Measurements from ENCODE around the gene RAI14.
"Not testable (repeated sequence)": the region's sequence is repeated elsewhere in the genome, so short reads cannot be mapped to it uniquely, and the experiment has no call there.

RAI14 gene

DNA sequence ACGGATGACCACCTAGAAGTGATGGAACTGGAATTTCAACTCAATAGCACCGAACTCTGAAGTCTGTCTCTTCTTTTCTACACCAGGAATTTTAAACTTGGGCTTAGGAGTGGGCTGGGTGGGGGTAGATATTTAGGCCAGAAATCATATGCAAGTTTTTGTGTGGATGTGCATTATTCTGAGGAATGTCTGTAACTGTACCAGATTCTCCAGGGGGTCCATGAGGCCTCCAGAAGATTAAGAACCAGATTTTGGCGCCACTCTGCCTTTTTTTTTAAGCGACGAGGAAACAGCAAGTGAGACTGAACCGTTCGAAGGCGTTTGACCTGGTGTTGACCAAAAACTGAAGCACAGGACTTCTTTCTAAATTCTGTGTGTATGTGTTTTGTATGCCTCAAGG is 94.1 kb downstream of the RAI14 start:
- DNase-seq (ENCODE audit: low read depth, low spot score), result no peak
- no peak overlapping the region for H3K4me3 ChIP-seq (ENCODE audit: low read length)

DNA sequence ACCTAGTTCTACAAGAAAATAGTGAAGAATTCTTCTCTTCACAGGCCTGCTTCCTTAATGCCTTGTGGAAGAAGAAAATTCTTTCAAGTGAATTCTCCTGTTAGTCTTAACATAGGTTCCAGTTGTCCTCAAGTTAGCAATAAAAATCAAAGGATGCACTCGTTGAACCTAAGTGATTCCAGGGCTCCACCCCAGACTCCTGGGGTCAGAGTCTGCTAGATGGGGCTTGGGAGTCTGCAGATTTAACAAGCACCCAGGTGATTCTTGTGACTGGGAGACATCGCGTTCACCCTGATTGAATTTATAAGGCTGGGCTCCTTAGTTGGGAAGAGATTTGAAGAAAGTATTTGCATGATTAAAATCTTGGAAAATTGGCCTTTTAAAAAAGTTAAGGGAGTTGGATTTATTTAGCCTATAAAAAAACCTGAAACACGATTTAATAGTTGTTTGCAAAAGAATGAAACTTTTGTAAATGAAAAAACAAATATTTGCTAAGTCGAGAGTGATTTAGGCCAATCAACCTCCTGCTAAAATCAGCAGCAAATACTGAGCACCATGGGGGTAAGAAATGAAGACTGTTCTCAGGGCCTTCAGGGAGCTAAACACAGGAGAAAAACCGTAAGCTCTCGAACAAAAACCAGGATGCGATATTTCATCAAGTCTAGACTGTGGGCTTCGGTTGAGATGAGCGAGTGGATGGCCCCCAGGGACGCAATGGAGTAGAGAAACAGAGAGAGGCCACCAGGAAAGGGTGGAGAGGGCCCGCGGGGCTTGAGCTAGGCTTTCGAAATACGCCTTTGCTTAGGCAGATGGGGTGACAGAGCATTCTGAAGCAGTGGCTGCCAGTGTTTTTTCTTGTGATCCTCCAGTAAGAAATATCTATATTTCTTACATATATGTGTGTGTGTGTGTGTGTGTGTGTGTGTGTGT is 95.9 kb downstream of the RAI14 start:
- no peak overlapping the region for H3K4me3 ChIP-seq (ENCODE audit: low read length)
- DNase-seq (ENCODE audit: low read depth, low spot score), result no peak

DNA sequence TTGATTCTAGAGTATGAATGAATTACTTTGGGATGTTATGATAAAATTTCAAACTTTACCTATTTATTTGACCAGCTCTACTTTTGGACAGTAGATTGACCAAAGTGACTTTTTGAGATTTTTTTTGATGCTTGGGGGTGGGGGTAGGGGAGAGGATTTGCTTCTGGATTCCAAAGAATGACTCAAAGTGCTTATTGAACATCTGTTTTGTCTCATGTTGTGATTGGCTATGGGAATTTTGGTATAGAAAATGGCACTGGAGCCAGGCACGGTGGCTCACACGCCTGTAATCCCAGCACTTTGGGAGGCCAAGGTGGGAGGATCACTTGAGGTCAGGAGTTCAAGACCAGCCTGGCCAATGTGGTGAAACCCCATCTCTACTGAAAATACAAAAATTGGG is 97.1 kb downstream of the RAI14 start:
- not testable (repeated sequence) for H3K4me3 ChIP-seq (ENCODE audit: low read length); DNase-seq (ENCODE audit: low read depth, low spot score)

DNA sequence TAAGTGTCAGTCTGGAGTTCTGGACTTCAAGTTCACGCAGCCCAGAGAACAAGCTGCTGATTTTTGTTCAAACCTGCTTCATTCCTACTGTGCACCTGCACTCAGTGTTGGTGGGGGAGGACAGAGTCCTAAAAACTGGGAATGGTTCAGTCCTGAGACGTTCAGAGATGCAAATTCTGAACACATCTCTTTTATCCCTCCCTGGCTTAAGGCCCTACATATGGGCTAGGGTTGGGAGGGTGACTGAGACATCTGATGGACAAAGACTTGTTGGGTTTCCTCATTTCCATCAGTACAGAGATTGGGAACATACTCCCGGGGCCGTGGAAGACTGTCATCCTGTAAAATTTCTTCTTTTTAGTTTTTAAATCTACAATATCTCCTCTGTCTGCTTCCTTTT is 99.8 kb downstream of the RAI14 start:
- no peak for DNase-seq (ENCODE audit: low read depth, low spot score)
- H3K4me3 ChIP-seq (ENCODE audit: low read length), result no peak overlapping the region

DNA sequence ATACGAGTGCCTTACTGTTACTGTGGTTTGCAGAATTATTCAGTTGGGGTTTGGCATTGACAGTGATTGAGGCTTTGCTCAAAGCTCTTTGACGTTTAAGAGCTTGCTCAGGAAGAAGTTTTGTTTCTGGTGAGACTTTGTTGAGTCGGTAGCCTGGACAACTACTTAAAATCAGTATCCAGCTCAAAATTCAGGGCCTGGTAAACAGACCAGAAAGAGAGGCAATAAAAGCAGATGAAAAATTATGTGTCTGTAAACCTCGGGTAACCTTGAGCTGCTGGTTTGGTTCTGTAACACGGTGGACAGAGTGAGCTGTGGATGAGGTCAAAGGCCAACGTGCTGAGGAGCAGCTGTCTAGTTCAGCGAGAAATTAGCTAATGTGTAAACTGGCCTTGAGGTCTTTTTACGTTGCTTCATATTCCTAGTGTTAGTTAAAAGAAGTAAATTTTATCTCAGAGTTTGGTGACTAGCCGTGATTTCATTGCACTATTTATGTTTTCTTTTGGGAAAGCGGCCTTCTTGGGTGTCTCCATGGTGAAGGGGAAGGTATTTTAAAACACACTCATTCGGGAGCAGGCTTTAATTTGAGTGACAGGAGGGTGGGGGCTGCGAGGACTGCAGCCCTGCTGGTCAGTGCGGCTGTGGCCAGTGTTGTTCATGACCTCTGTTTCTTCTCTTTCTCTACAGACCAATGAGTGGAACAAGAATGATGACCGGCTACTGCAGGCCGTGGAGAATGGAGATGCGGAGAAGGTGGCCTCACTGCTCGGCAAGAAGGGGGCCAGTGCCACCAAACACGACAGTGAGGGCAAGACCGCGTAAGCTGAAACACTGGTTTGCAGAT is 100.9 kb downstream of the RAI14 start:
- no peak for DNase-seq (ENCODE audit: low read depth, low spot score)
- H3K4me3 ChIP-seq (ENCODE audit: low read length), result no peak overlapping the region

DNA sequence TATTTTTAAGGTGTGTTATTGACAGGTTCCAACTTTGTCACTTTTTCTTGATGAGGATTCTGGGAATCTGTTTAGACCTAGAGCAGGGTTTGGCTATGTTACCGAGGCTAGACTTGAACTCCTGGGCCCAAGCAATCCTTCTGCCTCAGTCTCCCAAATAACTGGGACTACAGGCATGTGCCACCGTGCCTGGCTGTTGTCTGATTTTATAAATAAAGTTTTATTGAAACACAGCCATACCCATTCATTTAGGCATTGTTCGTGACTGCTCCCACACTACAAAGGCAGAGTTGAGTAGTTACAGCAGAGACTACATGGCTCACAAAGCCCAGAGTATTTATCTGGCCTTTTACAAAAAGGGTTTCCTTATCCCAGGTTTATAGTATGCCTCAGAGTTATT is 102.4 kb downstream of the RAI14 start:
- no peak overlapping the region for H3K4me3 ChIP-seq (ENCODE audit: low read length)
- DNase-seq (ENCODE audit: low read depth, low spot score), result no peak

DNA sequence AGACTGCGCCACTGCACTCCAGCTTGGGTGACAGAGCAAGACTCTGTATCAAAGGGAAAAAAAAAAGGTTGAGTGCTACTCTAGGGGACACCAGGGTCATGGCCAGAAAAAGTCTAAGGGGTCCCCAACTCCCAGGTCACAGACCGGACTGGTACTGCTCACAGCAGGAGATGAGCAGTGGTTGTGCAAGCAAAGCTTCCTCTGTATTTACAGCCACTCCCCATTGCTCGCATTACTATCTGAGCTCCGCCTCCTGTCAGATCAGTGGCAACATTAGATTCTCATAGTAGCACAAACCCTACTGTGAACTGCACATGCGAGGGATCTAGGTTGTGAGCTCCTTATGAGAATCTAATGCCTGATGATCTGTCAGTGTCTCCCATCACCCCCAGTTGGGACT is 103.1 kb downstream of the RAI14 start:
- not testable (repeated sequence) for H3K4me3 ChIP-seq (ENCODE audit: low read length); DNase-seq (ENCODE audit: low read depth, low spot score)

DNA sequence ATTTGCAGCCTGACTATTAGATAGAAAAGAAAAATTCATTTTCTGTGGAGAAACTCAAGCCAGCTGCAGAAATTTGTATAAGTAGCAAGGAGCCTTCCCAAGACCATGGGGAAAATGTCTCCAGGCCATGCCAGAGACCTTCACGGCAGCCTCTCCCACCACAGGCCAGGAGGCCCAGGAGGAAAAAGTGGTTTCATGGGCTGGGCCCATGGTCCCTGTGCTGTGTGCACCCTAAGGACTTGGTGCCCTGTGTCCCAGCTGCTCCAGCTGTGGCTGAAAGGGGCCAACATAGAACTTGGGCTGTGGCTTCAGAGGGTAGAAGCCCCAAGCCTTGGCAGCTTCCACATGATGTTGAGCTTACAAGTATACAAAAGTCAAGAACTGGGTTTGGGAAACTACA is 109.5 kb downstream of the RAI14 start:
- H3K4me3 ChIP-seq (ENCODE audit: low read length), result no peak overlapping the region
- no peak for DNase-seq (ENCODE audit: low read depth, low spot score)

DNA sequence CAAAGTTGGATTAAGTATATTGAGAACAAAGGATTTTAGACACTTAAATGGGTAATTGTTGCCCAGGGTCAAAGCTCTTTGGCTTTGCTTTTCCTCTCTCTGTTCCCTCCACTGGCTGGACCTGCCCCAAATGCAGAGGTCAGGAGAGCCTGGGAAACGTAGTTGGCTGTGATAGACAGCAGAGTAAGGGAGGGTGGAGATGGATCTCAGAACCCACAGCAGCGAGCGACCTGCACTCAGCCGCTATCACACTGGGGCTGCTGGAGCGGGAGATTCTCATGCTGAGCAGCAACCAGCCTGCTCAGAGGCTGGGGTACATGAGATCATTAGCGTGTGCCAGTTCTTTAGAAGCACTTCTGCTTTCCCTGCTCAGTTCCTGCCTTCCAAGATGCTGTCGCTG is 111.1 kb downstream of the RAI14 start:
- no peak for DNase-seq (ENCODE audit: low read depth, low spot score)
- no peak overlapping the region for H3K4me3 ChIP-seq (ENCODE audit: low read length)

DNA sequence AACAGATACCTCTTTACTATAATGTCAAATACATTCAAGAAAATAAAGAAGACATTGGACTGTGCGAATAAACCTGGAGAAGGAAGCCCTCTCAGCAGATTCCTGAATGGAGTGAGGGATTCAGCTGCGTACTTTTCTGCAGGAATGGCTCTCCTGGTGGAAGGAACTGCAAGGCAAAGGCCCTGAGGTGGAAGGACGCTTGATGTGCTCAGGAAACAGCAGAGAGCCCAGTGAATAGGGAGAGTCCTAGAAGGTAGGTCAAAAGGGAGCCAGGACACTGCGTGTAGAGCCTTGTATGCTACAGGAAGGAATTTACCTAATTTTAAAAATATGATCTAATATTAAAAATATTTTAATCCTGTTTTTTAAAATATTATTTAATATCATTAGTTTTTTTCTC is 114.4 kb downstream of the RAI14 start:
- no peak for DNase-seq (ENCODE audit: low read depth, low spot score)
- no peak overlapping the region for H3K4me3 ChIP-seq (ENCODE audit: low read length)

DNA sequence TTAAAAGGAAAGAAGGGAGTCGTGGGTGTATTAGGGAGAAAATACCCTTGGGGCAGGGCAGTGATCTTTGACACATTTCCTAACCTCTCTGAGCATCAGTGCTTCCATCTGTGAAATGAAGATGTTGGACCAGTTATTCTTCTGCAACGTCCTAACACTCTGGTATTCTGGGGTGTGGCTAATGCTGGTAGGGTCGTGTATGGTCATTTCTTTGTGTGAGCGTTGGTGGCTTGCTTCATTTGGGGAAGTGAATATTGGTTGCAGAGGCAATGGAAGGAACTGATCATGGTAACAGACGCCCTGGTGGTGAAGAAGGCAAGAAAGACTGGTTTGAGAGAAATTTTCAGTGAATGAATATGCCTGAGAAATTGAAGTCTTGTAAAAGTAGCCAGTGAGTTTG is 114.9 kb downstream of the RAI14 start:
- H3K4me3 ChIP-seq (ENCODE audit: low read length), result no peak overlapping the region
- DNase-seq (ENCODE audit: low read depth, low spot score), result no peak

DNA sequence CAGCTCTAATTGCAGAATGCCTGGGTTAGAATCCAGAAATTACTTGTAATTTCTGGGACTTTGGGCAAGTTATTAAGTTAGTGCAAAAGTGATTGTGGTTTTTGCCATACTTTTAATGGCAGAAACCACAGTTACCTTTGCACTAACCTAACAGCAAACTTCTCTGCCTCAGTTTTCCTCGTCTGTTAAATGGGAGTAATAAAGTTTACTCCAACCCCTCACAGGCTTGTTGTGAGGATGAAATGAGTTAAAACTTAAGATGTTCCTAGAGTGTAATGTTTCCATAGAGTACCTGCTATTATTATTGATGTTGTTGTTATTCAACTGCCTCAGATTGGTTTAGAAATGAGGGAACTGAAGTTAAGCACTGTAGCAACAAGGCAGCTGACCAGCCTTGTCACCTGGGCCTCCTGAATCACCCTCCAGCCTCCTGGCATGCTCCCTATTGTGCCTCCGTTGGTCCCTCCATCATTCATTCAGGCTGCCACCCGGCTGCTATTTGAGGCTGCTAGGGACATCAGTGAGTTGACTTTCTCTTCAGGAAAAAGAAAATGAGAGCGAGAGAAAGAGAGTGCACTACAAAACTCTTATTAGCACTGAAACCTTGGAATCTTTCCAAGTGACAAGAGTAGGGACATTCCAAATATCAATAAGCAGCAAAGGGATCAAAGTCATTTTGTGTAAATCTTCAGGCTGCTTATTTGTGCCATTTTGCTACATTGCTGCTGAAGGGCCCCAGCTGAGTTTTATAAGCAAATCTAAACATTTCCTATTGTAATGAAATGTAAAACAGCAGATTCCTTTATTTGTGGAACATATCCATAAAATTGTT is 116.4 kb downstream of the RAI14 start:
- no peak overlapping the region for H3K4me3 ChIP-seq (ENCODE audit: low read length)
- DNase-seq (ENCODE audit: low read depth, low spot score), result no peak

DNA sequence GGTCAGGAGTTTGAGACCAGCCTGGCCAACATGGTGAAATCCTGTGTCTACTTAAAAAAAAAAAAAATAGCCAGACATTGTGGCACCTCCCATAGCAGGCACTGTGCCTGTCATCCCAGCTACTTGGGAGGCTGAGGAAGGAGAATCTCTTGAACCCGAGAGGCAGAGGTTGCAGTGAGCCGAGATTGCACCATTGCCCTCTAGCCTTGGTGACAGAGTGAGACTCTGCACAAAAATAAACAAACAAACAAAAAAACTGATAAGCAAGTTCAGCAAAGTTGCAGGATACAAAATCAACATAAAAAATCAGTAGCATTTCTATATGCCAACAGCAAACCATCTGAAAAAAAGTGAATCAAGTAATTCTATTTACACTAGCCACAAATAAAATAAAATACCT is 118.0 kb downstream of the RAI14 start:
- no peak overlapping the region for H3K4me3 ChIP-seq (ENCODE audit: low read length)
- no peak for DNase-seq (ENCODE audit: low read depth, low spot score)

DNA sequence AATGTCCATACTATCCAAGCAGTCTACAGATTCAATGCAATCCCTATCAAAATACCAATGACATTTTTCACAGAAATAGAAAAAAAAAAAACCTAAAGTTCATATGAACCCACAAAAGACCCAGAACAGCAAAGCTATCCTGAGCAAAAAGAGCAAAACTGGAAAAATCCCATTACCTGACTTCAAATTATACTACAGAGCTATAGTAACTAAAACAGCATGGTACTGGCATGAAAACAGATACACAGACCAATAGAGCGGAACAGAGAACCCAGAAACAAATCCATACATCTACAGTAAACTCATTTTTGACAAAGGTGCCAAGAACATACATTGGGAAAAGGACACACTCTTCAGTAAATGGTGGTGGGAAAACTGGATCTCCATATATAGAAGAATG is 118.5 kb downstream of the RAI14 start:
- not testable (repeated sequence) for H3K4me3 ChIP-seq (ENCODE audit: low read length); DNase-seq (ENCODE audit: low read depth, low spot score)

DNA sequence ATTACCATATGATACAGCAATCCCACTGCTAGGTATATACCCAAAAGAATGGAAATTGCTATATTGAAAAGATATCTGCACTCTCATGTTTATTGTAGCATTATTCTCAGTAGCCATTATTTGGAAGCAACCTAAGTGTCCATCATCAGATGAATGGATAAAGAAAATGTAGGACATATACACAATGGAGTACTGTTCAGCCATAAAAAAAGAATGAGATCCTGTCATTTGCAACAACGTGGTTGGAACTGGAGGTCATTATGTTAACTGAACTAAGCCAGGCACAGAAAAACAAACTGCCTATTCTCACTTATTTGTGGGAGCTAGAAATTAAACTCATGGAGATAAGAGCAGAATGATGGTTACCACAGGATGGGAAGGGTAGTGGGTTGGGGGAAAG is 119.8 kb downstream of the RAI14 start:
- DNase-seq (ENCODE audit: low read depth, low spot score), result no peak
- H3K4me3 ChIP-seq (ENCODE audit: low read length), result no peak overlapping the region

DNA sequence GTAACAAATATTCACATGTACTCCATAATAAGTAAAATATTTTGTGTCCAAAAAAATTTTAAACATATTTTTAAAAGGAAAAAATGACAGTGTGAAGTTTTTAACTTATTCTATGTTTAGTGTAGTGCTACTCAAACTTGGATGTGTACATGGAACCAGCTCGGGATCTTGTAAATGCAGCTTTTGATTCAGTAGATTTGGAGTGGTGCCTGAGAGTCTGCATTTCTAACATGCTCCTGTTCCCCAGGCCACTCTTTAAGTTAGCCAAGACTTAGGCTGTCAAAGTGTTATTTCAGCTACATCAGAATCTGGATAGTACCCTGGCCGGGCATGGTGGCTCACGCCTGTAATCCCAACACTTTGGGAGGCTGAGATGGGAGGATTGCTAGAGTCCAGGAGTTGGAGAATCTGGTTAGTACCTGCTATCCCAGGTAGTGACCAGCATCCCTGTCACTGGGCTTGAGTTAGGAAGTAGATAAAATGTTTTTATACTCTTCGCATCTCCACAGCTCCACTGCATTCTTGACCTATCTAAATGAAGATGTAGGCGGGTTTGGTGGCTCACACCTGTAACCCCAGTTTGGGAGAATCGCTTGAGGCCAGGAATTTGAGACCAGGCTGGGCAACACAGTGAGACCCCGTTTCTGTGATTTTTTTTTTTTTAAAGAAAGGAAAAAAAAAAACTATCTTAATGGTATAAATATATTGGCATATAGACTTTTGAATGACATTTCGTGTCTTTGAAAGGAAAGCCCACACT is 122.1 kb downstream of the RAI14 start:
- no peak for DNase-seq (ENCODE audit: low read depth, low spot score)
- no peak overlapping the region for H3K4me3 ChIP-seq (ENCODE audit: low read length)

DNA sequence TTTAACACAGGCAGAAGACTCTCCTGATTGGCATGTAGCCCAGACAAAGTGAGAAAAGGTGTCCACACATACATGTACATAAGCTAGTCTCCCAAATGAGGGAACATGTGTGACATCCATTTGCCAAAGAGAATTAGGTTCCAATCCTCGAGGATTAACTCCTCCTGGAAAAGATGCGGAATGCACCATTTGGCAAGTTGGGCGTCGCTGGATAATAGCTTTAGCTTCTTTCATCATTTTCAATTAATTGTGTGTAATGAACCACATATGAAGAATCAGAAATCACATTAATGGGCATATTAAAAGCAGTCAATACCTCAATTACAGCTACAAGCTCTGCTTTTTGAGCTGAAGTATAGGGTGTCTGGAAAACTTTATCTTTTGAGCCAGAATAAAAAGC is 127.8 kb downstream of the RAI14 start:
- not testable (repeated sequence) for H3K4me3 ChIP-seq (ENCODE audit: low read length); DNase-seq (ENCODE audit: low read depth, low spot score)

DNA sequence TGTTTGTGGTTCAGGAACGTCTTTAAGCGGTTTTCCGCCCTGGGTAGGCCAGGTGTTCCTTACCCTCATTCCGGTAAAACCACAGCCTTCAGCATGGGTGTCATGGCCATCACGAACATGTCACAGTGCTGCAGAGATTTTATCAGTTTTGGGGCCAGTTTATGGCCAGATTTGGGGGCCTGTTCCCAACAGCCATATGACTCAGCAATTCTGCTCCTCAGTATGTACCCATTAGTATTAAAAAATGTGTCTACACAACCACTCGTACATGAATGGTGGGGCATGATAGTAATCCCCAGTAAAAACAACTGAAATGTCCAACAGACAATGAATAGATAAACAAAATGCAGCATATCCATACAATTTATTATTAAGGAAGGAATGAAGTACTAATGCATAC is 130.9 kb downstream of the RAI14 start:
- no peak overlapping the region for H3K4me3 ChIP-seq (ENCODE audit: low read length)
- peak; percentile 20 for DNase-seq (ENCODE audit: low read depth, low spot score)

DNA sequence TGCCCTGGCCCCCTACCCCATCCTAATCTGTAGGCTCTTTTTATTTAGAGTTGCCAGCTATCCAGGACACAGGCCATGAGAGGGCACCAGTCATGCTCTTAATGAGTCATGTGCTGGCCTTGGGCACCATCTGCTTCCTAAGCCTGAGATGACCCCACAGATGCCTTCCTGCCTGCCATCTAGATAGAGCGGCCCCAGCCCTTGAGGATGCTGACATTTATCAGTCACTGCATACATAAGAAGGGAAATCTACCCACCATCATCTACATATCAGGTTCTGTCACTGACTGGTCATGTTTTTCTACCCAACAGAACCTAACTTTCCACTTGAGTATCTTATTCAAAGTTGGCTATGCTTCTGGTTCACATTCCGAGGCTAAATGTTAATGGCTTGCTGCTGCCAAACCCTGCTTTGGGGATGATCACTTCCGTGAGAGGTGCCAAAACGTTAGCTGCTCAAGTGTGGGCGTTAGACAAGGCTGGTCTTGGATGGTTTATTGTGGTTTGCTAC is 132.9 kb downstream of the RAI14 start:
- no peak overlapping the region for H3K4me3 ChIP-seq (ENCODE audit: low read length)
- no peak for DNase-seq (ENCODE audit: low read depth, low spot score)

Measured in Jurkat, Clone E6-1 (cell line).